Measurements from ENCODE around the gene RRM2.
A peak's percentile ranks its signal among the peaks of the same experiment; 100 is the strongest.

RRM2 gene

GRCh38 chr2:10159581-10160131, 37.1 kb downstream of the RRM2 start:
- no peak for DNase-seq

- DNase-seq: no peak
These were observed 37.8 kb downstream of the RRM2 start for GRCh38 chr2:10160203-10160955.

DNA sequence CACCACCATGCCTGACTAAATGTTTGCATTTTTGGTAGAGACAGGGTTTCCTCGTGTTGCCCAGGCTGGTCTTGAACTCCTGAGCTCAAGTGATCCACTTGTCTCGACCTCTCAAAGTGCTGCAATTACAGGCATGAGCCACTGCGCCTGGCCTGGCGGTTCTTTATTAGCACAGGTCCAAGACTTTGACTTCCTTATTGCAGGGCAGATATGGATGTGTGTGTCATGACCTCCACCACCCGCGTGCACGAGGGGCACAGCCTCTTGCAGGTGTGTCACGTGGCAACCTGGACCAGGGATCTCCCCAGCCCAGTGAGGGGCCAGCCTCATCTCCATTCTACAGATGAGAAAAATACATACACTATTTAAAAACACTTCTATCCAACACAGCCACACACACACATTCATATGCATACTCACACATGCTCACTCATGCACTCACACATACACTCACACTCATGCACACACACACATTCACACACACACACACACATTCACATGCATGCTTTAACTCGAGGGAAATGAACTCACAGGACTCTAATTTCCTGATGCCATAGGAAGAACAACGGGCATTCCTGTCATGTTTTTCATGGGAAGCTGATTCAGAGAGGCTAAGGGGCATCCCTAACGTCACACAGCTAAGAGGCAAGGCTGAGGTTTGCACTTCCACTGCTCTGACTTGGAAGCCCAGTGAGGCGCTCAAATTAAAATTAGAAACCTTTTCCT, 38.8 kb downstream of the RRM2 start:
- peak; percentile 23 for DNase-seq

- no peak for DNase-seq
These were observed 39.5 kb downstream of the RRM2 start for GRCh38 chr2:10161961-10162441.

- DNase-seq: no peak
These were observed 40.3 kb downstream of the RRM2 start for GRCh38 chr2:10162586-10163497.

DNA sequence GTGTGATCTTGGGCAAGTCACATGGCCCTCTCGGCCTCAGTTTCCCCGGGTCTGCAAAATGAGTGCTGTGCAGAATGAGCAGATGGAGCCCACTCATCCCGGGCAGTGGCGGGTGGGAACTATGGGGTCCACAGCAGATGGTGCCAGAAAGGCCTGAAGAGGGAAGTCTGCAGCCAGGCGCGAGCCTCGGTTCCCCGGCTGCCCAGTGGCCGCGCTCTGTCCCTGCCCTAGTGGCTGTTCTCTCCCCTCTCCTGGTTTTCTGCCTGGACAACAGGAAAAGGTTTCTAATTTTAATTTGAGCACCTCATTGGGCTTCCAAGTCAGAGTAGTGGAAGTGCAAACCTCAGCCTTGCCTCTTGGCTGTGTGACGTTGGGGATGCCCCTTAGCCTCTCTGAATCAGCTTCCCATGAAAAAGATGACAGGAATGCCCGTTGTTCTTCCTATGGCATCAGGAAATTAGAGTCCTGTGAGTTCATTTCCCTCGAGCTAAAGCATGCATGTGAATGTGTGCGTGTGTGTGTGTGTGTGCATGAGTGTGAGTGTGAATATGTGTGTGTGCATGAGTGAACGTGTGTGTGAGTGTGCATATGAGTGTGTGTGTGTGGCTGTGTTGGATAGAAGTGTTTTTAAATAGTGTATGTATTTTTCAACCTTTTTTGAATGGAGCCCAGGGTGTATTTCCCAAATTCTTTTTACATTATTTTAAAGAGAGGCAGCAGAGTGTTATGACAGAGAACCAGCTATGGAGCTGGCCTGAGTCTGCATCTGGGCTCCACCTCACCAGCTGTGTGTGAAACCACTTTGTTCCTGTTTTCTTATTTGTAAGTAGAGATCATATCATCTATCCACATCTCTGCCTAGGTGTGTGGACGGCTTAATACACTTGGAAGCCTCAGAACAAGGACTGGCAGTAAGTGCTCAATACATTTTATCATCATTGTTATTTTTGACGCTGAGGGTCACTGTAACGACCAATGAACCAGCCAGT, 41.3 kb downstream of the RRM2 start:
- DNase-seq: no peak

DNA sequence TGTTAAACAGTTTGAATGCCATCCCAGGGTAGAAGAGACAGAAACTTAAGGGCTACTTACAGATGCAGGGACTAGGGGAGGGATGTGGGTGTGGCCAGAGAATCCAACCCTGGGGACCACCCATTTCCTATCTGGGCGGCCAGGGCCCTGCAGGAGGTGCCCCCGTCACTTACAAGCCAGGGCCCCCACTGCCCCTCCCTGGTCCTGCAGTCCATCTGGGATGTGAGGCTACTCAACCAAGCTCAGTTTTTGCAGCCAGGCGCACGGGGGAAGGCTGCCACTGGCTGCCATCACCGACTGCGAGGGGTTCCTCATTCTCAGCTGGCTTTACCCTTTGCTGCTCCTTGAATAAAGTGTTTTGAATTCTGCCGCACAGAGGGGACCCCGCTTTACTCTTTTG, 42.1 kb downstream of the RRM2 start:
- no peak for DNase-seq

- DNase-seq: no peak
These were observed 42.7 kb downstream of the RRM2 start for GRCh38 chr2:10165282-10165681.

- DNase-seq: no peak
These were observed 43.5 kb downstream of the RRM2 start for GRCh38 chr2:10165861-10166675.

DNA sequence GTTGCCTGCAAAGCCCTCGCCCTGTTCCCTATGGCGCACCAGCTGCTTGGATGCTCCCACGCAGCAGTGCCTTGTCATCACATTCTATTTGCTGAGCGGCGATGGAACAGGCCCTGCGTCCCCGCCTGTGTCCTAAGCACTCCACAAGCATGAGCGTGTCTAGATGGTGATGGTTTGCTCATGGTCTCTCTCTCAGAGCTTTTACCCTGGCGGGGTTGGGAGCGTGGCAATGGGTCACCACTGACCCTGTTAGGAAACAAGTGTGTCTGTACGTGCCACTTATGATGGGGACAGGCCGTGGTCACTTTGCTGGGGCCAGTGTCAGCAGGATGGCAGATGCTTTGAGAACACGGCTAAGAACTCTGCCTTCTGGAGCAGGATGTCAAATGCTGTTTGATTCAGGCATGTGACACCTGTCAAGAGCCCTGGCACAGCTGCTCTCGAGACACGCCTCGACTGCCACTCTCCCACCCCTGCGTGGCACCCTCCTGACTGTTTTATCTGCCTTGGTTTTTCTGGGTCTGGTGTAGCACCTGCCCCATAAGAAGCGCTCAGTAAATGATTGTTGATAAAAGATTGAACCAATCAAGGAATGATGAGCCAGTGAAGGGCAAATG, 44.2 kb downstream of the RRM2 start:
- DNase-seq: no peak

- no peak for DNase-seq
These were observed 44.8 kb downstream of the RRM2 start for GRCh38 chr2:10167316-10167715.

- no peak for DNase-seq
These were observed 45.7 kb downstream of the RRM2 start for GRCh38 chr2:10168221-10168620.

DNA sequence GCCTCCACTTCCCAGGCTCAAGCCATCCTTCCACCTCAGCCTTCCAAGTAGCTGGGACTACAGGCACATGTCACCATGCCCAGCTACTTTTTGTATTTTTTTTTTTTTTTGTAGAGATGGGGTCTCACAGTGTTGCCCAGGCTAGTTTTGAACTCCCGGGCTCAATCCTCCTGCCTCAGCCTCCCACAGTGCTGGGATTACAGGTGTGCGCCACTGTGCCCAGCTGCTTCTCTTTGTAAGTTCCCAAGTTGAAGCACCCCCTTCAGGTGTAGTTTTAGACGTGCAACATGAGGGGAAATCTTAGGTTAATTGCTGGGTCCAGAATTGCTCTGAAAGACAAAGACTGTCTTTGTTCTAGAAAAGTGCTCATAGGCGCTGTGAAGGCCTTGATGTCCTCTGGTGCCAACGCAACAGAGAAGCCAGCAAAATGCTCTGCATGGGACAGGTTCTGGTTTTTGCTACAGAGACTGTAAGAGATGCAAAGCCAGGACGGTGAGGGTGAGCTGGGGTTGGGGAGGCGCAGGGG, 46.6 kb downstream of the RRM2 start:
- no peak for DNase-seq

- DNase-seq: peak; percentile 25
These were observed 47.0 kb downstream of the RRM2 start for GRCh38 chr2:10169581-10169980.

DNA sequence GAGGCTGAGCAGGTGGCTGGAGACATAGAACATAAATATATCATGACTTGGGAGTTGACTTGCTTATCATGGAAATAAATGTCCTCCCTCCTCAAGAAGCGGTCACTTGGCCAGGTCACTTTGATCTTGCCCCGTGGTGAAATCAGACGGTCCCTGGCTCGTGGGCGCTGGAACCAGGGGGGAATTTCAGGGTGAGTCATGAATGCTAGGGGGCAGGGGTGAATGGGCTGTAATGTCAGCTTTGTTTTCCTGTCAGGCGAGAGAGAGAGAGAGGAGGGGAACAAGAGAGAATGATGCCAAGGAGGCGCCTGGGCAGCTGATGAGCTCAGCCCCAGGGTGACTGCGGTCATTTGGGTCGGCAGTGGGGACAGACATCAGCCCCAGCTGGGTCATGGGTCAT, 47.7 kb downstream of the RRM2 start:
- no peak for DNase-seq

DNA sequence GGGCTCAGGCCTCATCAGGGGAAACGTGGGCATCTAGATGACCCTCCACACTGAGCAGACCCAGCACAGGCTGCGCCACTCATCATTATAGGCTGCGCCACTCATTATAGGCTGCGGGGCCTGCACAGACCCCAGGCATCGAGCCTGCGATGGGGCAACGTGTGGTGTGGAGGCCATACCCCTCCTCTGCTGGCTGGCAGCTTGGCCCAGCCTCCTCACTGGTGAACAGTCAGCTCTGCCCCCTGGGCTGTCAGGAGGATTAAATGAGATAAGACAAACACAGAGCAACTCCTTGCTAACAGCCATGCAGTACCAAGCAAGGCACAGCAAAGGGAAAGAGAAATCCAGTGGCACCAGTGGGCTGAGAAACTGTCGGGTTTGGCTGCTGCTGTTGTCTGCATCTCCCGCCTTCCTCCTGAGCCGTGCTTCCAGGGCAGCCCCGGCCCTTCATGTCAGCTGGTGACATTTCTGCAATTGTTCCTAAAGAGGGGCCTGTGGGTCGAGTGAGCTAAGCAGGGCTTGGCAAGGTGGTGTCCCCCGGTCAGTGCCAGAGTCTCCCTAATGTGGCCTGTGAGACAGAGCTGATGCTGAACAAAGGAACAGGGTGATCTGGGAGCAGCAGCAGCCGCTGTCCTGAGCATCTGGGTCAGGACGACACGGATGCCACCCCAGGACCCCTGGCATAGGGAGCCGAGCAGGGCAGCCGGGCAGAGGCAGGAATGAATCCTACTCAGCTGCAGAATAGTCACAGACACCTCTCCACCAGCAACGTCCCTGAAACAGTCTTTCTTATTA, 48.7 kb downstream of the RRM2 start:
- no peak for DNase-seq

DNA sequence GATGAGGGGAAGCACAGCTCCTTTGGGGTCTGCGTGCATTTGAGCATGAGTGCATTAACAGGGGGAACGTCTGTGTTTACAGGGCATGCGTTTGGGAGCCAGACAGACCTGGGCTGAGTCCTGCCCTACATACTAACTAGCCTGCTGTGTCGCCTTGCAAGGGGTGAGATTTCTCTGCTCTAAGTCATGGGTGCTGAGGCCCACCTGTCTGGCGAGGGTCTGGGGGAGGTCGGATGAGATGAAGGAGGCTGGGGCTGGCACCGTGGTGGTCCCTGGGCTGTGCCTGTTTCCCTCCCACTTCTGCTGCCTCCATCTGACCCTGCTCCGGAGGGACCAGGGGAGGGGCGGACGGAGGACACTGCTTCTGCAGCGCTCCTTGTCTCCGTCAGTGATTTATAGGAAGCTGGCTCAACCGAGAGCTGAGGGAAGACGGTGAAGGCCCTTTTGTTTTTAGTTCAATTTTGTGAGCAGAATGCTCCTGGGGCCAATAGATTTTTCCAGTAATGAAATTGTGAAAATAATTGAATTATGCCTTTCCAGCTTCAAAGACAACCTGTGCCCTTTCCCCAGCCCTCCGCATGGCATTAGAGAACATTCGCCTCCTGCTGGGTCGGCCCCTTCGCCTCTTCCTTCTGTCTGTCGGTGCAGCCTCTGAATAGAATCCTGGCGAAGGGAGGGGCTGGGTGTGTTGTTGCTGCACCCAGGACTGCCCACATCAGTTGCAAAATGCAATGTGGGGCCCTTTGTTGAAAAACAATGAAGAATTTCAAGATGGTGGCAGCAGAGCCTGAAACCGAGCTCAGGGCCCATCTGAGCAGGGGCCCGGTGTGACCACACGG, 49.7 kb downstream of the RRM2 start:
- no peak for DNase-seq
